ENCODE results near the gene SLC6A8.

The SLC6A8 gene

GRCh38 chrX:153649178-153649914, 38.4 kb upstream of the SLC6A8 start:
- peaks cover 40% of the 10 kb centered on the region for H3K27me3 ChIP-seq (ENCODE audit: control insufficient read depth, insufficient read depth, low read length)
- no peaks in the 10 kb centered on the region for H3K9me3 ChIP-seq (ENCODE audit: control insufficient read depth, insufficient read depth, low read length)
- peaks cover 5% of the 10 kb centered on the region; the same call in 1 of the 2 replicates for H3K4me1 ChIP-seq (ENCODE audit: control insufficient read depth, insufficient read depth, low read length)
- no peak overlapping the region for H3K4me3 ChIP-seq (ENCODE audit: low read length)
- H3K36me3 ChIP-seq (ENCODE audit: control insufficient read depth, insufficient read depth, low read length) = no peaks in the 10 kb centered on the region
- H3K27ac ChIP-seq (ENCODE audit: low read length) = no peak overlapping the region
- DNase-seq (ENCODE audit: low read depth, low spot score) = no peak
- no CpG with 5 or more reads among the region's 26 CpGs for WGBS (ENCODE audit: insufficient coverage, insufficient read length)

GRCh38 chrX:153649915-153650782, 37.6 kb upstream of the SLC6A8 start:
- Histone ChIP-seq H3K27me3 (ENCODE audit: control insufficient read depth, insufficient read depth, low read length) (peaks cover 33% of the 10 kb centered on the region), H3K4me1 (ENCODE audit: control insufficient read depth, insufficient read depth, low read length) (peaks cover 3% of the 10 kb centered on the region; the same call in 1 of the 2 replicates), H3K4me3 (ENCODE audit: low read length) (no peak overlapping the region), H3K36me3 (ENCODE audit: control insufficient read depth, insufficient read depth, low read length) (no peaks in the 10 kb centered on the region), H3K9me3 (ENCODE audit: control insufficient read depth, insufficient read depth, low read length) (no peaks in the 10 kb centered on the region), H3K27ac (ENCODE audit: low read length) (no peak overlapping the region)
- no peak for DNase-seq (ENCODE audit: low read depth, low spot score)
- no CpG with 5 or more reads among the region's 41 CpGs for WGBS (ENCODE audit: insufficient coverage, insufficient read length)

- WGBS (ENCODE audit: insufficient coverage, insufficient read length) = no CpG with 5 or more reads among the region's 13 CpGs
- H3K27ac ChIP-seq (ENCODE audit: low read length) = no peak overlapping the region
- H3K4me1 ChIP-seq (ENCODE audit: control insufficient read depth, insufficient read depth, low read length) = peaks cover 3% of the 10 kb centered on the region; the same call in 1 of the 2 replicates
- H3K9me3 ChIP-seq (ENCODE audit: control insufficient read depth, insufficient read depth, low read length) = no peaks in the 10 kb centered on the region
- H3K4me3 ChIP-seq (ENCODE audit: low read length) = no peak overlapping the region
- peaks cover 25% of the 10 kb centered on the region for H3K27me3 ChIP-seq (ENCODE audit: control insufficient read depth, insufficient read depth, low read length)
- H3K36me3 ChIP-seq (ENCODE audit: control insufficient read depth, insufficient read depth, low read length) = no peaks in the 10 kb centered on the region
- no peak for DNase-seq (ENCODE audit: low read depth, low spot score)
Observed at GRCh38 chrX:153650959-153651358, 36.8 kb upstream of the SLC6A8 start.

- Histone ChIP-seq H3K27me3 (ENCODE audit: control insufficient read depth, insufficient read depth, low read length) (peaks cover 18% of the 10 kb centered on the region), H3K4me1 (ENCODE audit: control insufficient read depth, insufficient read depth, low read length) (peaks cover 3% of the 10 kb centered on the region; the same call in 1 of the 2 replicates), H3K36me3 (ENCODE audit: control insufficient read depth, insufficient read depth, low read length) (no peaks in the 10 kb centered on the region), H3K27ac (ENCODE audit: low read length) (no peak overlapping the region), H3K4me3 (ENCODE audit: low read length) (no peak overlapping the region), H3K9me3 (ENCODE audit: control insufficient read depth, insufficient read depth, low read length) (no peaks in the 10 kb centered on the region)
- no peak for DNase-seq (ENCODE audit: low read depth, low spot score)
- no CpG with 5 or more reads among the region's 9 CpGs for WGBS (ENCODE audit: insufficient coverage, insufficient read length)
Observed at GRCh38 chrX:153651540-153652079, 36.1 kb upstream of the SLC6A8 start.

GRCh38 chrX:153653556-153653955, 34.2 kb upstream of the SLC6A8 start:
- Histone ChIP-seq H3K4me3 (ENCODE audit: low read length) (no peak overlapping the region), H3K9me3 (ENCODE audit: control insufficient read depth, insufficient read depth, low read length) (no peaks in the 10 kb centered on the region)
- no CpG with 5 or more reads among the region's 2 CpGs for WGBS (ENCODE audit: insufficient coverage, insufficient read length)

GRCh38 chrX:153657161-153657560, 30.6 kb upstream of the SLC6A8 start:
- Histone ChIP-seq H3K9me3 (ENCODE audit: control insufficient read depth, insufficient read depth, low read length) (no peaks in the 10 kb centered on the region), H3K27ac (ENCODE audit: low read length) (no peak overlapping the region), H3K27me3 (ENCODE audit: control insufficient read depth, insufficient read depth, low read length) (no peaks in the 10 kb centered on the region), H3K36me3 (ENCODE audit: control insufficient read depth, insufficient read depth, low read length) (no peaks in the 10 kb centered on the region), H3K4me3 (ENCODE audit: low read length) (no peak overlapping the region), H3K4me1 (ENCODE audit: control insufficient read depth, insufficient read depth, low read length) (no peaks in the 10 kb centered on the region)
- no peak for DNase-seq (ENCODE audit: low read depth, low spot score)
- no CpG with 5 or more reads among the region's 9 CpGs for WGBS (ENCODE audit: insufficient coverage, insufficient read length)

More at GRCh38 chrX:153653556-153653955, 34.2 kb upstream of the SLC6A8 start:
- H3K36me3 ChIP-seq (ENCODE audit: control insufficient read depth, insufficient read depth, low read length) = no peaks in the 10 kb centered on the region
- H3K27ac ChIP-seq (ENCODE audit: low read length) = no peak overlapping the region
- peaks cover 6% of the 10 kb centered on the region for H3K27me3 ChIP-seq (ENCODE audit: control insufficient read depth, insufficient read depth, low read length)
- no peak for DNase-seq (ENCODE audit: low read depth, low spot score)
- 0 out of 2 replicates have a peak, but pooled peaks cover 2% of the 10 kb centered on the region for H3K4me1 ChIP-seq (ENCODE audit: control insufficient read depth, insufficient read depth, low read length)

GRCh38 chrX:153659268-153659667, 28.5 kb upstream of the SLC6A8 start:
- Histone ChIP-seq H3K9me3 (ENCODE audit: control insufficient read depth, insufficient read depth, low read length) (no peaks in the 10 kb centered on the region), H3K27me3 (ENCODE audit: control insufficient read depth, insufficient read depth, low read length) (no peaks in the 10 kb centered on the region), H3K27ac (ENCODE audit: low read length) (no peak overlapping the region), H3K4me1 (ENCODE audit: control insufficient read depth, insufficient read depth, low read length) (no peaks in the 10 kb centered on the region), H3K36me3 (ENCODE audit: control insufficient read depth, insufficient read depth, low read length) (no peaks in the 10 kb centered on the region), H3K4me3 (ENCODE audit: low read length) (no peak overlapping the region)
- no CpG with 5 or more reads among the region's 3 CpGs for WGBS (ENCODE audit: insufficient coverage, insufficient read length)
- DNase-seq (ENCODE audit: low read depth, low spot score) = no peak

- no peak for DNase-seq (ENCODE audit: low read depth, low spot score)
- no CpG with 5 or more reads among the region's 31 CpGs for WGBS (ENCODE audit: insufficient coverage, insufficient read length)
Observed at GRCh38 chrX:153662266-153662665, 25.5 kb upstream of the SLC6A8 start.

GRCh38 chrX:153665726-153666306, 21.9 kb upstream of the SLC6A8 start:
- DNase-seq (ENCODE audit: low read depth, low spot score) = no peak
- Histone ChIP-seq H3K4me3 (ENCODE audit: low read length) (no peak overlapping the region), H3K9me3 (ENCODE audit: control insufficient read depth, insufficient read depth, low read length) (no peaks in the 10 kb centered on the region), H3K27me3 (ENCODE audit: control insufficient read depth, insufficient read depth, low read length) (no peaks in the 10 kb centered on the region), H3K36me3 (ENCODE audit: control insufficient read depth, insufficient read depth, low read length) (no peaks in the 10 kb centered on the region), H3K4me1 (ENCODE audit: control insufficient read depth, insufficient read depth, low read length) (no peaks in the 10 kb centered on the region), H3K27ac (ENCODE audit: low read length) (no peak overlapping the region)
- WGBS (ENCODE audit: insufficient coverage, insufficient read length) = no CpG with 5 or more reads among the region's 9 CpGs

More at GRCh38 chrX:153662266-153662665, 25.5 kb upstream of the SLC6A8 start:
- H3K27ac ChIP-seq (ENCODE audit: low read length) = no peak overlapping the region
- no peaks in the 10 kb centered on the region for H3K9me3 ChIP-seq (ENCODE audit: control insufficient read depth, insufficient read depth, low read length)
- H3K36me3 ChIP-seq (ENCODE audit: control insufficient read depth, insufficient read depth, low read length) = no peaks in the 10 kb centered on the region
- H3K4me3 ChIP-seq (ENCODE audit: low read length) = no peak overlapping the region; the same call in 1 of the 2 replicates
- no peaks in the 10 kb centered on the region for H3K4me1 ChIP-seq (ENCODE audit: control insufficient read depth, insufficient read depth, low read length)
- no peaks in the 10 kb centered on the region for H3K27me3 ChIP-seq (ENCODE audit: control insufficient read depth, insufficient read depth, low read length)
